OCI-LY3 (cell line): Measurements from ENCODE around the gene CXCR5.

ENCODE experiments used
- H2AFZ ChIP-seq: fragments of 200-600, 300-600 bp; shearing (Covaris generic); 2 replicates; pipeline ENCODE4 v1.6.0; 2014; ENCODE audit warnings: antibody characterized with exemption, low read depth, low read length
- H3K27ac ChIP-seq: fragments of 200-600, 300-600 bp; sonication (generic); 2 replicates; pipeline ENCODE4 v1.5.1; 2014; ENCODE audit warnings: mild to moderate bottlenecking, low read length, moderate library complexity, mixed read lengths
- H3K27me3 ChIP-seq: fragments of 200-600, 300-600 bp; sonication (generic); 2 replicates; pipeline ENCODE4 v1.6.1; 2014; ENCODE audit warnings: low read depth, low read length, mixed read lengths
- H3K36me3 ChIP-seq: fragments of 200-600, 300-600 bp; sonication (generic); replicated peaks from 2 replicates; pipeline ENCODE3; 2014; ENCODE audit warnings: low read depth, low read length, mixed read lengths
- H3K4me1 ChIP-seq: fragments of 300-600, 200-600 bp; sonication (generic); 2 replicates; pipeline ENCODE4 v1.6.1; 2014; ENCODE audit warnings: low read length, mixed read lengths
- H3K4me2 ChIP-seq: fragments of 200-600, 300-600 bp; sonication (generic); 2 replicates; pipeline ENCODE4 v1.6.1; 2014; ENCODE audit warnings: low read length, mixed read lengths
- H3K4me3 ChIP-seq: fragments of 300-600, 200-600 bp; sonication (generic); 2 replicates; pipeline ENCODE4 v1.5.1; 2014; ENCODE audit warnings: antibody characterized with exemption, mild to moderate bottlenecking, low read length, moderate library complexity
- H3K79me2 ChIP-seq: fragments of 300-600, 200-600 bp; shearing (Covaris generic); 2 replicates; pipeline ENCODE4 v1.6.1; 2014; ENCODE audit warnings: mild to moderate bottlenecking, low read length, mixed read lengths
- H3K9ac ChIP-seq: fragments of 300-600, 200-600 bp; shearing (Covaris generic); 2 replicates; pipeline ENCODE4 v1.6.0; 2014; ENCODE audit warnings: mild to moderate bottlenecking, low read length, moderate library complexity
- H3K9me3 ChIP-seq: fragments of 200-600, 300-600 bp; shearing (Covaris generic); 2 replicates; pipeline ENCODE4 v1.6.1; 2014; ENCODE audit warnings: low read length, mixed read lengths; ENCODE audit not compliant: insufficient read depth
- H4K20me1 ChIP-seq: fragments of 200-600, 300-600 bp; sonication (generic); 2 replicates; pipeline ENCODE4 v1.6.1; 2016; ENCODE audit warnings: low read length, mixed read lengths; ENCODE audit not compliant: insufficient read depth
- EZH2phosphoT487 ChIP-seq: fragments of 200-600 bp; shearing (Covaris generic); IDR thresholded peaks from 2 replicates; pipeline ENCODE4 v1.6.1; 2018; ENCODE audit warnings: antibody characterized with exemption, mixed run types, low read depth
- TF ChIP-seq, protein P1 (sequence below): fragments of 200-600, 300-600 bp; sonication (generic); IDR thresholded peaks from 2 replicates; pipeline ENCODE4 v1.5.1; 2014; ENCODE audit warnings: antibody characterized with exemption, low read length, low read depth

CXCR5 gene

DNA sequence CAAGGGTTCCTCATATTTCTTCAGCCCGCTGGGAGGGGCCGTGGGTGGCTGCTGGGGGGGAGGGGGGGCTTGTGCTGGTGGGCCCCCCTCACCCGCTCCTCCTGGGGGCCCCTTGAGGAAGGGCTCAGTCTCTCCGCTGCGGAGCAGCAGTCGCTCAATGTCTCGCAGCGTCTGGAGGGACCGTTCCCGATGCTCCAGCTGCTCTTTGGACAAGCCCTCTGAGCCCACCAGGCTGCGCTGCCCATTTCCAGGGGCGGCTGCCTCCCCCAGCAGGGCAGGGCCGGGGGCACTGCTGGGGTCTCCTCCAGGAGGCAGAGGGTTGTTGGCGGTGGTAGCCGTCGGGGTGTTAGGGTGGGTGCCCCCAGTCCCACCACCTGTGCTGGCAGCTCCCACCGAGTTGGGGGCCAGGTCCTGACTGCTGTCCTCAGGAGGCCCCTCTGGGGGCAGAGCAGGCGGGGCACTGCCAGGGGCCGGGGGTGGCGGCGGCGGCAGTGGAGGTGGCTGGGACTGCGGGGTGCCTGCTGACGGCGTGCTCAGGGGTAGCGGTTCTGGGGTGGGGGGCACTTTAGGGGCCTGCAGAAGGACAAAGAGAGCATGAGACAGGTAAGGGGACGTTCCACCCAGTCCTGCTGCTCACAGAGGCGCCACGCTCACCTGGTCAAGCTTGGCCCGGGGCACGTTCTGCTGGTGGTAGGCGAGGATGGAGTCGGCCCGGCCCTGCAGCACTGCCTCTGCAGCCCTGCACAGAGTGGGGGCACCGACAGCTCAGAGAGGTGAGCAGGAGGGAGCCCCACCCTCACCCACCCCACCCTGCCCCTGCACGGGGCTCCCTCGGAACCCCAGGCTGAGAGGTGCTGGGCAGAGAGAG, 18.9 kb downstream of the CXCR5 start:
- H3K4me2 ChIP-seq: no peak overlapping the region
- peaks cover 18% of the 10 kb centered on the region for H3K36me3 ChIP-seq
- H3K27ac ChIP-seq: no peak overlapping the region
- no peaks in the 10 kb centered on the region for H3K79me2 ChIP-seq
- peaks cover 8% of the 10 kb centered on the region for H3K4me1 ChIP-seq
- TF ChIP-seq, protein P1, sequence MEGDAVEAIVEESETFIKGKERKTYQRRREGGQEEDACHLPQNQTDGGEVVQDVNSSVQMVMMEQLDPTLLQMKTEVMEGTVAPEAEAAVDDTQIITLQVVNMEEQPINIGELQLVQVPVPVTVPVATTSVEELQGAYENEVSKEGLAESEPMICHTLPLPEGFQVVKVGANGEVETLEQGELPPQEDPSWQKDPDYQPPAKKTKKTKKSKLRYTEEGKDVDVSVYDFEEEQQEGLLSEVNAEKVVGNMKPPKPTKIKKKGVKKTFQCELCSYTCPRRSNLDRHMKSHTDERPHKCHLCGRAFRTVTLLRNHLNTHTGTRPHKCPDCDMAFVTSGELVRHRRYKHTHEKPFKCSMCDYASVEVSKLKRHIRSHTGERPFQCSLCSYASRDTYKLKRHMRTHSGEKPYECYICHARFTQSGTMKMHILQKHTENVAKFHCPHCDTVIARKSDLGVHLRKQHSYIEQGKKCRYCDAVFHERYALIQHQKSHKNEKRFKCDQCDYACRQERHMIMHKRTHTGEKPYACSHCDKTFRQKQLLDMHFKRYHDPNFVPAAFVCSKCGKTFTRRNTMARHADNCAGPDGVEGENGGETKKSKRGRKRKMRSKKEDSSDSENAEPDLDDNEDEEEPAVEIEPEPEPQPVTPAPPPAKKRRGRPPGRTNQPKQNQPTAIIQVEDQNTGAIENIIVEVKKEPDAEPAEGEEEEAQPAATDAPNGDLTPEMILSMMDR: no peak
- TF ChIP-seq EZH2phosphoT487: no peak
- no peaks in the 10 kb centered on the region for H3K9me3 ChIP-seq
- no peaks in the 10 kb centered on the region for H3K27me3 ChIP-seq
- no peak overlapping the region for H2AFZ ChIP-seq
- peaks cover 32% of the 10 kb centered on the region for H4K20me1 ChIP-seq
- no peak overlapping the region for H3K9ac ChIP-seq
- no peak overlapping the region for H3K4me3 ChIP-seq

DNA sequence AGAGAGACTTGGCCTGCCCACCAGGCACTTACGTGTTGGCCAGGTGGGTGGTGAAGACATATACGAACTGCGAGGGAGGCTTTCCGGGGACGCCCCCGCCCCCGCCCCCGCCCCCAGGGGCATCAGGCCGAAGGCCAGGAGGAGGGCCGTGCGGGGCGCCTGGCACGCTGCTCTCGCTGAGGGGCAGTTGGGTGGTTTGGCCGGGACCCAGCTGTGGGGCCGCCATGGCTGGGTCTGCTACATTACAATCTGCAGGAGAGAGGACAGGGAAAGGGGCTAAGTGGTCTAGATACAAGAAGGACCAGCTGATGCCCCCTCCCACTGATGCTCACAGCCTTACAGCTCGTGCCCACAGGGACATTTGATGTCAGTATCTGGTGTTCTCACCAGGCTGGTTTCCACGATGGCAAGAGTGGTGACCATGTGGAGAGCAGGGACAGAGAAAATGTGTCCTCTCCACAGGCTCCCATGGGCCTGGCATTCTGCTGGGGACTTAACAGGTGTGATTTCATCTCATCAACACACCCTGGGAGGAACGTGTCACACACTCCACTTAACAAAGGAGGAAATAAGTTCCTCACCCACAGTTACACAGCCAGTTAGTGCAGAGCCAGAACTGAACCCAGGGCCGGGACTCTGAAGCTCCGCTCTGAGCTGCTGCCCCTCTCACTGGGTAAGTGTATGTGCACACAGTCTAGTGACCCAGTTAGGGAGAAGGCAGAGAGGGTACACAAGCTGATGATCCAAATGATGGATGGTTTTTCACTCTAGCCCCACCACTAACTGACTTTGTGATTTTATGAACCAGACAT, 19.7 kb downstream of the CXCR5 start:
- Histone ChIP-seq H3K27me3 (no peaks in the 10 kb centered on the region), H3K4me1 (peaks cover 4% of the 10 kb centered on the region), H3K27ac (no peak overlapping the region), H4K20me1 (peaks cover 25% of the 10 kb centered on the region), H3K4me2 (no peak overlapping the region), H3K36me3 (peaks cover 18% of the 10 kb centered on the region), H3K9me3 (no peaks in the 10 kb centered on the region), H3K4me3 (no peak overlapping the region), H2AFZ (no peak overlapping the region), H3K9ac (no peak overlapping the region), H3K79me2 (no peaks in the 10 kb centered on the region)
- TF ChIP-seq, protein P1: no peak
- no peak for TF ChIP-seq EZH2phosphoT487

DNA sequence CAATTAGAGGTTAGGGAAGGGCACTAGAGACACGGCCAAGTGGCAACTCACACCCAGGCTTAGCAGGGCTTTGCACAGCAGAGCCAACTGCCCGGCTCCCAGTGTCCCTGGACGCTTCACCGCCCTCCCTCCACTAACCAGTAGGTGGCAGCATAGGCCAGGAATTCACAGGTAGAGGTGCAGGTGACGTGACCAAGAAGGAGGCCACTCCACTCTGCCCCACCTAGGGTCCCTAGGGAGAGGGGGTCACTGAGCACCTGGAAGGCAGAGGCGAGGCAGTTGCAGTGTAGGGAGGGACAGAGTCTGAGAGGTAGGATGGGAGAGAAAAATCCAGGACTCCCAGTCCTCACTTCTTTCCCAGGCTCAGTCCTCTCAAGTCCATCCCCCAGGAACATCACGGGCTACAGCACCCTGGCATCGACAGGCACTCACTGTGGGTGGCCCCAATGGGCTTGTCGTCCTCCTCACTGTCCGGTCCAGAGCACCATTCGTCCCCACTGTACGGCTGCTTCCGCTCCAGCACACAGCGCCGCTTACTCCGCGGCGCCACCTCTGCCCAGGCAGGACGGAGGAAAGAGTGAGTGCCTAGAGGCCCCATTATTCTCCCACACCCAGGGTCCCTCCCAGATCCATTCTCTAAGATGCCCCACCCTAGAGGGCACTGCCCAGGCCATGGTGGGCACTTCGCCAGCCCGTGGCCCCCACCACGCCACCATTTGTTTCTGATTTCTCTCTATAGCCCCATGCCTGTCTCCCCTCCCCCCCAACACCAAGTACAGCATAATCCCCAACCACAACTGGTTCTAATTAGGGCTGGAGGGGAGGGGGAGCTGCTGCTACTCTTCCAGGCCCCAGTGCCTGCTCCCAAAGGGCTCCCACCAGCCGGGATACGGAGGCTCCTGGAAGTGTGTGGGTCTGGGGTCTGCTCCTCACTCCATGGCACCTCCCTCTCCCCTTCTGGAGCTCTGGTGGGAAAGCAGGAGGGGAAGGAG, 23.7 kb downstream of the CXCR5 start:
- Histone ChIP-seq H3K4me3 (no peak overlapping the region), H3K9ac (no peak overlapping the region), H3K79me2 (no peaks in the 10 kb centered on the region), H3K27ac (no peak overlapping the region), H3K4me2 (no peak overlapping the region), H3K4me1 (peaks cover 19% of the 10 kb centered on the region), H2AFZ (no peak overlapping the region), H3K9me3 (no peaks in the 10 kb centered on the region), H4K20me1 (no peaks in the 10 kb centered on the region), H3K36me3 (peaks cover 12% of the 10 kb centered on the region), H3K27me3 (no peaks in the 10 kb centered on the region)
- TF ChIP-seq, protein P1: peak; percentile 87
- TF ChIP-seq EZH2phosphoT487: no peak
